ENCODE data around the gene SLC6A6. TPM values are rescaled to one million over a fixed set of nuclear protein-coding genes. Genes with fewer than 3 reads are reported as not detected.

The SLC6A6 gene
- total RNA-seq, 1 donor from 2014 or later, result 37.5 TPM

GRCh38 chr3:14444380-14444779 is 42.0 kb downstream of the SLC6A6 start:
- intact Hi-C loops (cut with DNase I), result no loop called here

GRCh38 chr3:14445773-14446172 is 43.4 kb downstream of the SLC6A6 start:
- ATAC-seq (no peak), DNase-seq (ENCODE audit: low spot score) (no peak)

More at GRCh38 chr3:14444380-14444779, 42.0 kb downstream of the SLC6A6 start:
- DNase-seq (ENCODE audit: low spot score), result no peak
- no peak for ATAC-seq

GRCh38 chr3:14446988-14447570 is 44.7 kb downstream of the SLC6A6 start:
- DNase-seq (ENCODE audit: low spot score) (no peak), ATAC-seq (no peak)
- intact Hi-C loops (cut with DNase I), result no loop called here

More at GRCh38 chr3:14445773-14446172, 43.4 kb downstream of the SLC6A6 start:
- intact Hi-C loops (cut with DNase I), result no loop called here

GRCh38 chr3:14448063-14448462 is 45.7 kb downstream of the SLC6A6 start:
- intact Hi-C loops (cut with DNase I), result no loop called here
- no peak for ATAC-seq
- DNase-seq (ENCODE audit: low spot score), result no peak

GRCh38 chr3:14448756-14449727 is 46.6 kb downstream of the SLC6A6 start:
- ATAC-seq (no peak), DNase-seq (ENCODE audit: low spot score) (no peak)
- intact Hi-C loops (cut with DNase I), result no loop called here

GRCh38 chr3:14450506-14450905 is 48.1 kb downstream of the SLC6A6 start:
- DNase-seq (ENCODE audit: low spot score), result no peak
- intact Hi-C loops (cut with DNase I), result no loop called here
- ATAC-seq, result no peak

GRCh38 chr3:14450922-14451606 is 48.7 kb downstream of the SLC6A6 start:
- DNase-seq (ENCODE audit: low spot score), result no peak
- intact Hi-C loops (cut with DNase I), result no loop called here
- no peak for ATAC-seq

- intact Hi-C loops (cut with DNase I), result no loop called here
- peak; percentile 80 for DNase-seq (ENCODE audit: low spot score)
Measured at GRCh38 chr3:14451844-14452739, 49.7 kb downstream of the SLC6A6 start.

GRCh38 chr3:14452740-14453710 is 50.6 kb downstream of the SLC6A6 start:
- intact Hi-C loops (cut with DNase I), result no loop called here
- ATAC-seq, result peak; percentile 93
- peak; percentile 93 for DNase-seq (ENCODE audit: low spot score)

More at GRCh38 chr3:14451844-14452739, 49.7 kb downstream of the SLC6A6 start:
- ATAC-seq, result peak; percentile 89

- intact Hi-C loops (cut with DNase I), result no loop called here
- ATAC-seq (no peak), DNase-seq (ENCODE audit: low spot score) (no peak)
Measured at GRCh38 chr3:14453876-14454638, 51.7 kb downstream of the SLC6A6 start.

- DNase-seq (ENCODE audit: low spot score), result no peak
- ATAC-seq, result no peak
- intact Hi-C loops (cut with DNase I), result no loop called here
Measured at GRCh38 chr3:14454639-14455310, 52.4 kb downstream of the SLC6A6 start.

- ATAC-seq, result no peak
Measured at GRCh38 chr3:14455571-14456317, 53.3 kb downstream of the SLC6A6 start.

GRCh38 chr3:14456794-14457193 is 54.4 kb downstream of the SLC6A6 start:
- intact Hi-C loops (cut with DNase I), result no loop called here
- DNase-seq (ENCODE audit: low spot score) (no peak), ATAC-seq (no peak)

More at GRCh38 chr3:14455571-14456317, 53.3 kb downstream of the SLC6A6 start:
- intact Hi-C loops (cut with DNase I), result no loop called here
- DNase-seq (ENCODE audit: low spot score), result no peak

GRCh38 chr3:14457481-14457880 is 55.1 kb downstream of the SLC6A6 start:
- DNase-seq (ENCODE audit: low spot score) (no peak), ATAC-seq (no peak)
- intact Hi-C loops (cut with DNase I), result no loop called here

- ATAC-seq, result no peak
- DNase-seq (ENCODE audit: low spot score), result no peak
- intact Hi-C loops (cut with DNase I), result no loop called here
Measured at GRCh38 chr3:14457999-14458398, 55.6 kb downstream of the SLC6A6 start.

All from sciatic nerve (tissue), 2 donors.